ENCODE results near the gene MRPL20. TPM values are rescaled to one million over a fixed set of nuclear protein-coding genes. Genes with fewer than 3 reads are reported as not detected.
A peak's percentile ranks its signal among the peaks of the same experiment; 100 is the strongest.

The MRPL20 gene
- polyA plus RNA-seq, 1 donor (not counting 4 experiments of a cell fraction or from before 2014, with no cell fraction given): 133 TPM

GRCh38 chr1:1361233-1361981 is 45.7 kb downstream of the MRPL20 start:
- Histone ChIP-seq H3K4me3 (ENCODE audit: control insufficient read depth in 2 of 3, extremely low read depth in 1 of 3, insufficient read depth in 2 of 3, low read depth in 1 of 3, low read length in 3 of 3) (no peak overlapping the region), H3K9ac (ENCODE audit: control insufficient read depth, extremely low read depth, insufficient read depth, low read length) (no peak overlapping the region)
- DNase-seq (ENCODE audit: low read depth, low spot score): no peak

GRCh38 chr1:1360506-1361169 is 46.5 kb downstream of the MRPL20 start:
- no peak overlapping the region for H3K4me3 ChIP-seq (ENCODE audit: control insufficient read depth in 2 of 3, extremely low read depth in 1 of 3, insufficient read depth in 2 of 3, low read depth in 1 of 3, low read length in 3 of 3)
- no peaks in the 10 kb centered on the region for H3K79me2 ChIP-seq (ENCODE audit: control insufficient read depth, insufficient read depth, low read length)
- no peaks in the 10 kb centered on the region for H3K9me3 ChIP-seq (ENCODE audit: control insufficient read depth, low read depth, low read length)
- DNase-seq (ENCODE audit: low read depth, low spot score) (no peak), FAIRE-seq (peak; percentile 81)
- H4K20me1 ChIP-seq (ENCODE audit: control insufficient read depth, extremely low read depth, insufficient read depth, low read length): no peaks in the 10 kb centered on the region
- H3K36me3 ChIP-seq (ENCODE audit: control insufficient read depth in 2 of 2, extremely low read depth in 1 of 2, insufficient read depth in 2 of 2, low read length in 2 of 2): no peaks in the 10 kb centered on the region
- no peak for TF ChIP-seq EZH2 (IDR thresholded peaks at IDR 0.05; ENCODE audit: low read length)
- TF ChIP-seq, protein P1, sequence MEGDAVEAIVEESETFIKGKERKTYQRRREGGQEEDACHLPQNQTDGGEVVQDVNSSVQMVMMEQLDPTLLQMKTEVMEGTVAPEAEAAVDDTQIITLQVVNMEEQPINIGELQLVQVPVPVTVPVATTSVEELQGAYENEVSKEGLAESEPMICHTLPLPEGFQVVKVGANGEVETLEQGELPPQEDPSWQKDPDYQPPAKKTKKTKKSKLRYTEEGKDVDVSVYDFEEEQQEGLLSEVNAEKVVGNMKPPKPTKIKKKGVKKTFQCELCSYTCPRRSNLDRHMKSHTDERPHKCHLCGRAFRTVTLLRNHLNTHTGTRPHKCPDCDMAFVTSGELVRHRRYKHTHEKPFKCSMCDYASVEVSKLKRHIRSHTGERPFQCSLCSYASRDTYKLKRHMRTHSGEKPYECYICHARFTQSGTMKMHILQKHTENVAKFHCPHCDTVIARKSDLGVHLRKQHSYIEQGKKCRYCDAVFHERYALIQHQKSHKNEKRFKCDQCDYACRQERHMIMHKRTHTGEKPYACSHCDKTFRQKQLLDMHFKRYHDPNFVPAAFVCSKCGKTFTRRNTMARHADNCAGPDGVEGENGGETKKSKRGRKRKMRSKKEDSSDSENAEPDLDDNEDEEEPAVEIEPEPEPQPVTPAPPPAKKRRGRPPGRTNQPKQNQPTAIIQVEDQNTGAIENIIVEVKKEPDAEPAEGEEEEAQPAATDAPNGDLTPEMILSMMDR (optimal IDR thresholded peaks at IDR 0.05 in 1 of 3, IDR thresholded peaks at IDR 0.05 in 1 of 3, conservative IDR thresholded peaks at IDR 0.05 in 1 of 3; ENCODE audit: extremely low read depth in 1 of 3, insufficient read depth in 2 of 3, low read length in 3 of 3): no peak
- no peak overlapping the region for H3K27ac ChIP-seq (ENCODE audit: control insufficient read depth, insufficient read depth, low read length)
- no peak overlapping the region for H3K9ac ChIP-seq (ENCODE audit: control insufficient read depth, extremely low read depth, insufficient read depth, low read length)
- dilution Hi-C loops (cut with MboI; ENCODE audit: extremely low pct_ligation_motif_present, low sequenced_read_pairs): no loop called here
- H3K4me1 ChIP-seq (ENCODE audit: control insufficient read depth, extremely low read depth, insufficient read depth, low read length): peaks cover 25% of the 10 kb centered on the region
- peak overlapping the region; percentile 46 for H3K4me2 ChIP-seq (ENCODE audit: control insufficient read depth, extremely low read depth, insufficient read depth, low read depth, low read length)
- no peaks in the 10 kb centered on the region for H3K9me1 ChIP-seq (ENCODE audit: control insufficient read depth, extremely low read depth, insufficient read depth, low read length)
- H3K27me3 ChIP-seq (ENCODE audit: control insufficient read depth, extremely low read depth, insufficient read depth, low read length): no peaks in the 10 kb centered on the region
- H2AFZ ChIP-seq (ENCODE audit: control insufficient read depth, low read length): no peak overlapping the region

More at GRCh38 chr1:1361233-1361981, 45.7 kb downstream of the MRPL20 start:
- no peak overlapping the region for H2AFZ ChIP-seq (ENCODE audit: control insufficient read depth, low read length)
- H3K27me3 ChIP-seq (ENCODE audit: control insufficient read depth, extremely low read depth, insufficient read depth, low read length): no peaks in the 10 kb centered on the region
- no peaks in the 10 kb centered on the region for H3K36me3 ChIP-seq (ENCODE audit: control insufficient read depth in 2 of 2, extremely low read depth in 1 of 2, insufficient read depth in 2 of 2, low read length in 2 of 2)
- FAIRE-seq: no peak
- no peaks in the 10 kb centered on the region for H3K79me2 ChIP-seq (ENCODE audit: control insufficient read depth, insufficient read depth, low read length)
- H3K4me1 ChIP-seq (ENCODE audit: control insufficient read depth, extremely low read depth, insufficient read depth, low read length): peaks cover 25% of the 10 kb centered on the region
- dilution Hi-C loops (cut with MboI; ENCODE audit: extremely low pct_ligation_motif_present, low sequenced_read_pairs): no loop called here
- H4K20me1 ChIP-seq (ENCODE audit: control insufficient read depth, extremely low read depth, insufficient read depth, low read length): no peaks in the 10 kb centered on the region
- H3K9me3 ChIP-seq (ENCODE audit: control insufficient read depth, low read depth, low read length): no peaks in the 10 kb centered on the region
- H3K4me2 ChIP-seq (ENCODE audit: control insufficient read depth, extremely low read depth, insufficient read depth, low read depth, low read length): no peak overlapping the region
- H3K27ac ChIP-seq (ENCODE audit: control insufficient read depth, insufficient read depth, low read length): no peak overlapping the region
- H3K9me1 ChIP-seq (ENCODE audit: control insufficient read depth, extremely low read depth, insufficient read depth, low read length): no peaks in the 10 kb centered on the region
- TF ChIP-seq EZH2 (IDR thresholded peaks at IDR 0.05; ENCODE audit: low read length): no peak
- TF ChIP-seq, protein P1 (optimal IDR thresholded peaks at IDR 0.05 in 1 of 3, IDR thresholded peaks at IDR 0.05 in 1 of 3, conservative IDR thresholded peaks at IDR 0.05 in 1 of 3; ENCODE audit: extremely low read depth in 1 of 3, insufficient read depth in 2 of 3, low read length in 3 of 3): no peak

All from keratinocyte (primary cell).